ENCODE results near the gene CELF4. TPM values are rescaled to one million over a fixed set of nuclear protein-coding genes. Genes with fewer than 3 reads are reported as not detected.

Gene CELF4
- total RNA-seq, 2 experiments from 2014 or later = not detected

- ChIA-PET CTCF (no interaction called here), POLR2A (no interaction called here)
Observed at GRCh38 chr18:37451239-37451825, 114.3 kb downstream of the CELF4 start.

GRCh38 chr18:37450434-37451132 lies 115.0 kb downstream of the CELF4 start:
- POLR2A ChIA-PET = no interaction called here
- CTCF ChIA-PET = no interaction called here

- ChIA-PET CTCF (no interaction called here), POLR2A (no interaction called here)
Observed at GRCh38 chr18:37449618-37450017, 116.0 kb downstream of the CELF4 start.

- POLR2A ChIA-PET = no interaction called here
Observed at GRCh38 chr18:37448946-37449345, 116.7 kb downstream of the CELF4 start.

GRCh38 chr18:37447962-37448888 lies 117.4 kb downstream of the CELF4 start:
- POLR2A ChIA-PET = no interaction called here
- CTCF ChIA-PET = no interaction called here

More at GRCh38 chr18:37448946-37449345, 116.7 kb downstream of the CELF4 start:
- CTCF ChIA-PET = no interaction called here

- POLR2A ChIA-PET = no interaction called here
- CTCF ChIA-PET = no interaction called here
Observed at GRCh38 chr18:37445836-37446235, 119.8 kb downstream of the CELF4 start.

- ChIA-PET POLR2A (no interaction called here), CTCF (no interaction called here)
Observed at GRCh38 chr18:37445368-37445767, 120.2 kb downstream of the CELF4 start.

- ChIA-PET POLR2A (no interaction called here), CTCF (no interaction called here)
Observed at GRCh38 chr18:37443325-37444055, 122.1 kb downstream of the CELF4 start.

GRCh38 chr18:37442477-37442876 lies 123.1 kb downstream of the CELF4 start:
- POLR2A ChIA-PET = no interaction called here
- CTCF ChIA-PET = no interaction called here

GRCh38 chr18:37441821-37442220 lies 123.8 kb downstream of the CELF4 start:
- CTCF ChIA-PET = no interaction called here
- POLR2A ChIA-PET = no interaction called here

GRCh38 chr18:37440206-37440605 lies 125.4 kb downstream of the CELF4 start:
- ChIA-PET CTCF (no interaction called here), POLR2A (no interaction called here)

GRCh38 chr18:37438417-37439180 lies 127.0 kb downstream of the CELF4 start:
- ChIA-PET CTCF (no interaction called here), POLR2A (no interaction called here)

GRCh38 chr18:37435996-37436395 lies 129.6 kb downstream of the CELF4 start:
- ChIA-PET POLR2A (no interaction called here), CTCF (no interaction called here)

GRCh38 chr18:37435150-37435867 lies 130.3 kb downstream of the CELF4 start:
- ChIA-PET POLR2A (no interaction called here), CTCF (no interaction called here)

- ChIA-PET POLR2A (no interaction called here), CTCF (no interaction called here)
Observed at GRCh38 chr18:37434161-37434860, 131.3 kb downstream of the CELF4 start.

- ChIA-PET POLR2A (no interaction called here), CTCF (no interaction called here)
Observed at GRCh38 chr18:37432436-37433195, 133.0 kb downstream of the CELF4 start.

- ChIA-PET POLR2A (no interaction called here), CTCF (interaction anchor here (0.6 kb wide), 1 partner anchor 45 kb away, joined by 3 read pairs; no protein-coding TSS in a partner anchor)
Observed at GRCh38 chr18:37430357-37431076, 135.1 kb downstream of the CELF4 start.

All from activated CD8-positive, alpha-beta memory T cell treated with anti-CD3 and anti-CD28 coated beads for 36 hours (primary cell).